ENCODE measurements around the gene GNB4. TPM values are rescaled to one million over a fixed set of nuclear protein-coding genes. Genes with fewer than 3 reads are reported as not detected.

GNB4 gene
- total RNA-seq, 1 donor from 2014 or later = 19.1 TPM

- Mint-ChIP-seq H3K4me3 (ENCODE audit: unreplicated experiment) (no peak overlapping the region), H3K9me3 (ENCODE audit: unreplicated experiment) (peaks cover 2% of the 10 kb centered on the region), H3K36me3 (ENCODE audit: unreplicated experiment) (no peaks in the 10 kb centered on the region), H3K4me1 (ENCODE audit: low read depth, unreplicated experiment) (no peaks in the 10 kb centered on the region), H3K27ac (ENCODE audit: unreplicated experiment) (no peak overlapping the region), H3K27me3 (ENCODE audit: unreplicated experiment) (no peaks in the 10 kb centered on the region)
- no peak for TF ChIP-seq CTCF (IDR thresholded peaks at IDR 0.05; ENCODE audit: partially characterized antibody, unreplicated experiment)
- no peak for DNase-seq
Measured at GRCh38 chr3:179482857-179483256, 31.6 kb upstream of the GNB4 start.

- TF ChIP-seq CTCF (IDR thresholded peaks at IDR 0.05; ENCODE audit: partially characterized antibody, unreplicated experiment) = no peak
- H3K4me3 Mint-ChIP-seq (ENCODE audit: unreplicated experiment) = no peak overlapping the region
- DNase-seq = no peak
- H3K27ac Mint-ChIP-seq (ENCODE audit: unreplicated experiment) = no peak overlapping the region
- H3K27me3 Mint-ChIP-seq (ENCODE audit: unreplicated experiment) = no peaks in the 10 kb centered on the region
- H3K4me1 Mint-ChIP-seq (ENCODE audit: low read depth, unreplicated experiment) = no peaks in the 10 kb centered on the region
- no peaks in the 10 kb centered on the region for H3K9me3 Mint-ChIP-seq (ENCODE audit: unreplicated experiment)
- no peaks in the 10 kb centered on the region for H3K36me3 Mint-ChIP-seq (ENCODE audit: unreplicated experiment)
Measured at GRCh38 chr3:179476215-179476614, 24.9 kb upstream of the GNB4 start.

- Mint-ChIP-seq H3K4me3 (ENCODE audit: unreplicated experiment) (no peak overlapping the region), H3K4me1 (ENCODE audit: low read depth, unreplicated experiment) (no peaks in the 10 kb centered on the region), H3K27ac (ENCODE audit: unreplicated experiment) (no peak overlapping the region), H3K36me3 (ENCODE audit: unreplicated experiment) (no peaks in the 10 kb centered on the region), H3K9me3 (ENCODE audit: unreplicated experiment) (no peaks in the 10 kb centered on the region), H3K27me3 (ENCODE audit: unreplicated experiment) (no peaks in the 10 kb centered on the region)
- DNase-seq = no peak
- TF ChIP-seq CTCF (IDR thresholded peaks at IDR 0.05; ENCODE audit: partially characterized antibody, unreplicated experiment) = no peak
Measured at GRCh38 chr3:179474480-179474879, 23.2 kb upstream of the GNB4 start.

GRCh38 chr3:179473565-179473964, 22.3 kb upstream of the GNB4 start:
- Mint-ChIP-seq H3K27me3 (ENCODE audit: unreplicated experiment) (no peaks in the 10 kb centered on the region), H3K36me3 (ENCODE audit: unreplicated experiment) (no peaks in the 10 kb centered on the region), H3K4me1 (ENCODE audit: low read depth, unreplicated experiment) (no peaks in the 10 kb centered on the region), H3K27ac (ENCODE audit: unreplicated experiment) (no peak overlapping the region), H3K9me3 (ENCODE audit: unreplicated experiment) (no peaks in the 10 kb centered on the region), H3K4me3 (ENCODE audit: unreplicated experiment) (no peak overlapping the region)
- no peak for TF ChIP-seq CTCF (IDR thresholded peaks at IDR 0.05; ENCODE audit: partially characterized antibody, unreplicated experiment)
- DNase-seq = no peak

GRCh38 chr3:179464323-179465092, 13.2 kb upstream of the GNB4 start:
- TF ChIP-seq CTCF (IDR thresholded peaks at IDR 0.05; ENCODE audit: partially characterized antibody, unreplicated experiment) = no peak
- DNase-seq = no peak
- H3K9me3 Mint-ChIP-seq (ENCODE audit: unreplicated experiment) = no peaks in the 10 kb centered on the region
- H3K27me3 Mint-ChIP-seq (ENCODE audit: unreplicated experiment) = peaks cover 1% of the 10 kb centered on the region
- no peak overlapping the region for H3K4me3 Mint-ChIP-seq (ENCODE audit: unreplicated experiment)
- no peak overlapping the region for H3K27ac Mint-ChIP-seq (ENCODE audit: unreplicated experiment)
- H3K36me3 Mint-ChIP-seq (ENCODE audit: unreplicated experiment) = no peaks in the 10 kb centered on the region
- H3K4me1 Mint-ChIP-seq (ENCODE audit: low read depth, unreplicated experiment) = no peaks in the 10 kb centered on the region

Measured in glutamatergic neuron (in vitro differentiated cells).